NOMO-1 treated with DMSO at 0.1 percent for 48 hours (cell line): ENCODE results near the gene LCE3A.
"Not testable (repeated sequence)": the region's sequence is repeated elsewhere in the genome, so short reads cannot be mapped to it uniquely, and the experiment has no call there.

Experiments
- DNase-seq: peaks from one replicate; lab custom pipeline; 2025; ENCODE audit not compliant: unreplicated experiment; lab: John Stamatoyannopoulos, UW

LCE3A gene, protein sequence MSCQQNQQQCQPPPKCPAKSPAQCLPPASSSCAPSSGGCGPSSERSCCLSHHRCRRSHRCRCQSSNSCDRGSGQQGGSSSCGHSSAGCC

DNA sequence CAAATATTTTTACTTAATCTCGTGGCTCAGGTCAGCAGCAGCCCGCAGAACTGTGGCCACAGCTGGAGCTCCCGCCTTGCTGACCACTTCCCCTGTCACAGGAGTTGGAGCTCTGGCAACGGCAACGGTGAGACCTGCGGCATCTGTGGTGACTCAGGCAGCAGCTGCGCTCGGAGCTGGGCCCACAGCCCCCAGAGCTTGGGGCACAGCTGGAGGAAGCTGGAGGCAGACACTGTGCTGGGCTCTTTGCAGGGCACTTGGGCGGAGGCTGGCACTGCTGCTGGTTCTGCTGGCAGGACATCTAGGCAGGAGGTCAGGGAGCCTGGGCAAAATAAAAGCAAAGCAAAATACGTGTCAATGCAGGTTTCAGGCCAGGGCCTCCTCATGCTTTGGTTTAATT, at the start of gene LCE3A:
LCE3A (minus strand) TSS at position 301 of the 400 bp plus-strand sequence; CDS start at position 301, 0 bp downstream.
- DNase-seq, result peak; percentile 39

DNA sequence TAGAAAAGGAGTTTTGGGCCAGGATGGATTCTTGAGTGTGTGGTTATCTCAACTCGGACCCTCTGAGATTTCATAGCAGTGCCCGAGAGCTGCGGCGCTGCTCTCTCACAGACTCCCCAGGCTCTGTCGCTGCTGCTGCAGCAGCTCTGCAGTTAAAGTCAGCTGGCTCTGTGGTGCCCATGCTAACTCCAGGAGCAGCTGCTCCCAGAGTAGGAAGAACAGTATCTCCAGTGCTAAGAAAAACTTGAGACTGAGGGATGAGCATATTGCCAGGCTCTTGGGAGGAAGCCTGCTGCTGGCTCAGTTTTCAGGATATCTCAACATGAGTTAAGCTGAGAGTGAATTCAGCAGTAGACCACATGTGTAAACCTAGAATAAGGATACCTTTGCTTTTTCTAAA, 44.7 kb upstream of the LCE3A start:
- no peak for DNase-seq

DNA sequence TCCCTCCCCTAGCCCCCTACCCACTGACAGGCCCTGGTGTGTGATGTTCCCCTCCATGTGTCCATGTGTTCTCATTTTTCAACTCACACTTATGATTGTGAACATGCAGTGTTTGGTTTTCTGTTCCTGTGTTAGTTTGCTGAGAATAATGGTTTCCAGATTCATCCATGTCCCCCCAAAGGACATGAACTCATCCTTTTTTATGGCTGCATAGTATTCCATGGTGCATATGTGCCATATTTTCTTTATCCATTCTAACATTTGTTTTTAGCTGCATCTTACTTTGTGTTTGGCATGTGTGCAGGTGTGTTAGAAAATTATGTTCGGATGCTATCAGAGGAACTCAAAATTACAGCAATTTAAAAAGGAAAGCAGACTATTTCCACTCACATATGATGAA, 43.3 kb upstream of the LCE3A start:
- DNase-seq, result not testable (repeated sequence)

DNA sequence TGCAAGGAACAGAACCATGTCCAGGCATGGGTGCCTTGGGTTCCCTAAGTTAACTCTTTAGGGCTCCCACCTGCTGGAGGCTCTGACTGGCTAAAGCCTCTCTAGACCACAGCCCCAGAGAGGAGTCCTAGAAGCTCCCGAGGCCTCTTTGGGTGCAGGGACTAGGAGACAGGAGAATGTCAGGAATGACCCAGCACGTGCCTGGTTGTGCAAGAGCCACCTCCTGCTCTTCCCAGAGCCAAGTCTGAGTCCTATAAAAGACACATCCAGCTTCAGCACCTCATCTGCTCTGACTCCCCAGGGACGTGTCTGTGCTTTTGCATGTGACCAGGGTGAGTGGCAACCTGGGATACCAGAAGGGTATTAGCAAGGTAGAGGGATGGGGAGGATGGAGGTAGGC, 40.2 kb upstream of the LCE3A start, which contains the start of gene LCE2D:
LCE2D (plus strand) TSS at position 283 of the 400 bp plus-strand sequence. CDS start 726 bp downstream, outside the sequence.
- DNase-seq, result no peak

DNA sequence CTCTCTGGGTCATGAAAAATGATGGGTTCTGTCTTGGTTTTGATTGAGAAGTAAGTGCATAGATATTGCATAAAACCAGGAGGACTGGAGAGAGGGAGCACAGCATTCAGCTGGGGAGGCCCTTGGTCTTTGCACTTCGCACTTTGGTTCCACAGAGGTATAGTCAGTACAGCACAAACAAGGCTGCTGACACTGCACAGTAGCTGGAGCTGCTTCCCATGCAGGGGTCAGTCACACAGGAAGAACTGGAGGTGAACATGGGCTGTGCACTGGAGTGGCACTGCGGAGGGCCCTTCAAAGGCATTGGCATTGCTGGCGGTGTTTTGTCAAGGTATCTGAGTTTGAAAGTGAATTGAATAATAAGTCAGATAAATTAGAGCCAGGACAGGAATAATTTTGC, 35.7 kb upstream of the LCE3A start:
- no peak for DNase-seq

DNA sequence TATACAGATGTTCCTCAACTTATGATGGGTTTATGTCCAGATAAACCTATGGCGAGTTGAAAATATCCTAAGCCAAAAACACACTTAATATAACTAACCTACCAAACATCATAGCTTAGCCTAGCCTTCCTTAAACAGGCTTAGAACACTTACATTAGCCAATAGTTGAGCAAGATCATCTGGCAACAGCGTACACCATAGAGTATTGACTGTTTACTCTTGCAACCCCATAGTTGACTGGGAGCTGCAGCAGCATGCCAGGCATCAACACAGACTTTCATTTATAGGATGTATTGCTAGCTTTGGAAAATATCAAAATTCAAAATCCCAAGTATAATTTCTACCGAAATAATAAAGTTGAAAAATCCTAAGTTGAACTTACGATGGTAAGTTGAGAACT, 34.8 kb upstream of the LCE3A start:
- DNase-seq, result no peak

DNA sequence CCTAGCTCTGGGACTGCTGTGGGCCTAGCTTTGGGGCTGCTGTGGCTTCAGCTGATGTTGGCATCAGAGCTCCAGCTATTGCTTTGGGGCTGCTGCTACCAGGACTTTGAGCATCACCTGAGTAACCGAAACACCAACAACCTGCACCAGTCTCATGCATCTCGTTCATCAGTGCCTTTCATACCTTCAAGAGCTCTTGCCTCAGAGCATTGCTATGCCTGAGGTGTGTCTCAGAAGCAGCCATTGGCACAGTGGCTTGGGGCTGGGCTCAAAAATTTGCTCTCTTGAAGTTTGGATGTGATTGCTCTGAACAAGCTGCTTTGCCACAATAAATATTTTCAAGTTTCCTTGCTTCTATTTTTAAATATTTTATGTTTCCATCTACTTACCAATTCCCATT, 33.6 kb upstream of the LCE3A start:
- no peak for DNase-seq

DNA sequence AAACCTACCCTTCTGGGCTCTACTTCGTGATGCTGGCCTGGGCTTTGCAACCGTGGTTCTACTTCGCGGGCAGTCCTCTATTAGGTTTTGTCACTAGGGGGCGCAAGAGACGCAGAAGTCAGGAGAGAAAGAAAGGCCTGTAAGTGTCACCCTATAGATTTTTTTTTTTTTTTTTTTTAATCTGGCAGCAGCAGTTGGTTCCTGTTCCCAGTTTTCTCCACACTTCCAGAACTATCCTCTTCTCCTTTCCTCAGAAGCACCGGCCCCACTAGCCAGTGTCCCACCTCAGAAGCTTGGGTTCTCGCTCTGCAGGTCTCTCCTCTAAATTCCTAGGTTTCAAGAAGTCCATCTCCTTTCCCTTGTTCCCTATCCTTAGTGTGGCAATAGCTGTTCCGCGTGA, 31.2 kb upstream of the LCE3A start:
- peak; percentile 39 for DNase-seq

DNA sequence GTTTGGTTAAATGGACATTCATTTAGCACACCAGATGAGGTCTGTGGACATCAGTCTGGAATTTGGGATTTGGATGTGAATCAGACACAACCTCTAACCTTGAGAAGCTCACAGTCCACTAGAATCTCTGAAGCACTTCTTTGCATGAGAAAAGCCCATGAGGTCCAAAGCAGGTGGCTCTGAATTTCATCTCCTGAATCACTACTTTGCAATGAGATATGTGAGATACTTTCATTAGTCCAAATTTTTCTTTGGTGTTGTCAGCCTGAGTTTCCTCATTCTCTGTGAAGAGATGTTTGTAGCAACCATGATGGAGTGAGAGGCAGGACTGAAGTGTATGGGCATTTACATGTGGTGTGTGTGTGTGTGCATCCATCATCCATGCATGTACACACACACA, 23.8 kb upstream of the LCE3A start:
- DNase-seq, result no peak

DNA sequence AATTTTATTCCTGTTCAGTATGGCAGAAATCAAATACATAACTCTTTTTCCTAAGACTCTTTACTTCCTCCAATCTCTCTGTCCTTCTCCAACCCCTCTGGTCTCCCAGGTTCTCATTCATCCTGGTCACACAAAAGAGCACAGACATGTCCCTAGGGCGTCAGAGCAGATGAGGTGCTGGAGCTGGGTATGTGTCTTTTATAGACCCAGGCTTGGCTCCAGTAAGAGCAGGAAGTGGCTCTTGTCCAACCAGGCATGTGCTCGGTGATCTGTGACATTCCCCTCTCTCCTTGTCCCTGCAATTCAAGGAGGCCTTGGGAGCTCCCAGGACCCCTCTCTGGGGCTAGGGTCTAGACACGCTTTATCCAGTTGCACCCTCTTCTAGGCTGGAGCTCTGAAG, 22.2 kb upstream of the LCE3A start:
- DNase-seq, result no peak

DNA sequence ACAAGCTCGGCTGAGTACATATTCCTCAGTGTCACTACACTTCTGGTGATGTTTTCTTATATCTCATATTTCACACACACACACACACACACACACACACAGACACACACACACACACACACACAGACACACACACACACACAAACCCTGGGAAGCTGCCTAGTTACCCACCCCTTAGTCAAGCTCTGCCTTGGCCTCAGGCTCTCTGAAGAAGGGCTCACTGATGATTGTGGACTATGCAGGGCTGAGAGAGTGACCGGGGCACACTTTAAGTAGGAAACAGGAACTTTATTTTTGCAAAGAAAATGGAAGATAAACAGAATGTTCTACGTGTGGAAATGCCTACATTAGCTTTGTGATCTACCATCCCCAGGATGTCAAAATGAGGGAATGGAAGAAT, 21.0 kb upstream of the LCE3A start:
- DNase-seq, result no peak

DNA sequence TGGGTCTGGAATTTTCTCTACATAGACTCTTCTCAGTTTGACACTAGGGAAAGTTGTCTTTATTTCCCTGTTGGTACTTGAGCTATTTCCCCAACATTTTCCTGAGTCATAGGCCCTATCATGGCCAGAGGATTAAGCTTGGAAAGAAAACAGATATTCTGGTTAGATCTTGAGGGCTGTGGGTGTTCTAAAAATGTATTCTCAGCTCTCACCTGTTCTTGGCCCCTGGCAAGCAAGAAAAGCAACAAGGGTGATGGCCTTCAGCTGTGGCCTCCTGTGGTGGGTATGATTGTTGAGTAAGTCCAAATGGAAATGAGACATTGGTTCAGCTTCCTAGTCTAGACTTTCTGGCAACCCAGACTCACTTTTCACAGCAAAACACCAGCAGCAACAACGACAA, 17.4 kb upstream of the LCE3A start:
- no peak for DNase-seq

DNA sequence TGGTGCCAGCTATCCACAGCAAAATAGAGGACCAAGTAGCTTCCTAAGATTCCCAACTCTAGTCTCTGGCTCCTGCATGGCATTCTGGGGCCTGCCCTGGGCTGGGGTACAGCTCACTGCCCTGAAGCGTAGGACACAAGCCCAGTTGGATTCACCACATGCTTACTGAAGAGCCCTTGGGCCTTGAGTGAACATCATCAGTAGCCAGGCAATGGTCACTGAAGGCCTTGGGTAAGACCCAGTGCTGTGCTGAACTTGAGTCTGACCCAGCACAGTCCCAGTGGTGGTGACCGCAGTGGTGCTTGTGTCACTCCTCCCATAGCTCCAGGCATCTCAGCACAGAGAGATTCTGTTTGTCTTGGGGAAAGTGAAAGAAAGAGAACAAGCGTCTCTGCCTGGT, 7.7 kb upstream of the LCE3A start:
- DNase-seq, result no peak

DNA sequence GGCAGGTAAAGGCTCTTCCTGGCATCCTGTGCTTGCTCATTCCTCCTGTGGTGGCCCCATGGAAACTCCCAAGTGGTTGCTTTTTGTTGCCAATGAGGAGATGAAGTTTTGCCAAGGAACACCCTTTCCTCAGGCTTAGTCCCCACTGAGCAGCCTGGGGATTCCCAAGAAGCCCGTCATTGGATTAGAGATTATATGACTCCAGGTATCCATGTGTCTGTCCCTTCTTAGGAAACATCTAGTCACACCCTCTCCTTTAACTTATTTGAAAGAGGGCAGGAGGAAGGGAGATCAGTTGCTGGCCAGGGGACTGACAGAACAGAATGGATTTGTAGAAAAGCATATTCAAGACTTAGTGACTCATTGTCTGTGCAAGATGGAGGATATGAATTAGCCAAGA, 3.8 kb upstream of the LCE3A start:
- DNase-seq, result no peak

DNA sequence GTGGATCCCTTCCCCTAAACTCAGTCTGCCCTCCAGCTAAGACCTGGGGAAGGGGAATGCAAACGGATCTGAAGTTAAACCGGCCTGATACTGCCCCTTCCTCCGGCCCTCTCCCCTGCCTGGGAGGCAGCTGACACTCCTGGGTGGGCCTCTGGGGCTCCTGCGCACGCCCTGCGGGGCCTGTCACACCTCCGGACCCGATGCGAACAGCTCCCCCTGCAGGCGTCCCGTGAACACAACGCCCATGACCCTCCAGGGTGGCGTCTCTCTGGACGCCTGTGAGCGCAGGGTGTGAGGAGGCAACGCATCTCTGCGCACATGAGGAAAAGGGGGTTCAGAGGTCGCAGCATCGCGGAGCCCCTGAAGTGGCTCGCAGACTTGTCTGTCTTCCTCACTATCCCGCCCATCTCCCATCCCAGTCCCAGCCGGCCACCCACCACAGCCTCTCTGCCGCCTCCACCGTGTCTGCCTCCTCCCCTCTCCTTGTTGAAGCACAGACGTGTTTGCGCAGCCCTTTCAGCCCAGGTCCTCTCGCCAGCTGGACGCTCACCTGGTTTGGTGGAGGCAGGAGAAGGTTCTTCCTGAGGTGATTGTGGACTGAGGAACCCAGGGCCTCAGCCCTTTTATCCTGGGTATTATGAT, 421 bp upstream of the LCE3A start:
- DNase-seq, result no peak

DNA sequence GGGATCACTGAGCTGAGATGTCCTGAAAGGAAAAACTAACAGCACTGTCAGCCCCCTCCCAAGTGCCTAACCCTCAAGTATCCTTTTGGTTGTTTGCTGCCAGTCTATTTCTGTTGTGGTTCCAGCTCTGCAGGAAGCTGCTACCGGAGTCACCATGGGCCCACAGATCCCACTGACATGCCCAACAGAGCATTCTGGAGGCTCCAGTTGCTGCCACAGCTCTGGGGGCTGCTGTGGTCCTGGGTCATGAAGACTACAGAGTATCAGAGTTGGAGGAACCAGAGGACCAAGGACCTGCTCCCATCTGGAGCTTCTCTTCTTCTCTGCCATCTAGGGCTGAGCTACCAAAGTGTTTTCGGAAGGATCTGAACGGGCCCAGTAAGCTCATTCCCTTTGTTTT, 910 bp downstream of the LCE3A start:
- DNase-seq, result no peak

DNA sequence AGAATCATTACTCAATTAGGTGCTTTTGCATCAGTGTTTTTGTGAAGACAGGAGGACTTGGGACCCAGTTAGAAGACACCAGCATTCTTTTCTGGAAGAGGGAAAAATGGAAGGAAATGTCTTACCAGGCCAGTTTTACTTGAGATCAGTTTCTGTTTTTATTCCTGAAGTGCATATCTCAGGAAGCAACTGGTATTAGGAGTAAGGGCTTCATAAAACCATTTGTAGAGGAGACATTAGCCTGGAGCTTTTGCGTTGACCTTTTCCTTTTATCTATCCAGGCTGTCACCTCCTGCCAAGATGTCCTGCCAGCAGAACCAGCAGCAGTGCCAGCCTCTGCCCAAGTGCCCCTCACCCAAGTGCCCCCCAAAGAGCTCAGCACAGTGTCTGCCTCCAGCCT, 9.4 kb downstream of the LCE3A start, which contains the start of gene LCE3B:
LCE3B (plus strand) TSS at position 301 of the 400 bp plus-strand sequence; CDS start at position 301, 0 bp downstream.
- no peak for DNase-seq

DNA sequence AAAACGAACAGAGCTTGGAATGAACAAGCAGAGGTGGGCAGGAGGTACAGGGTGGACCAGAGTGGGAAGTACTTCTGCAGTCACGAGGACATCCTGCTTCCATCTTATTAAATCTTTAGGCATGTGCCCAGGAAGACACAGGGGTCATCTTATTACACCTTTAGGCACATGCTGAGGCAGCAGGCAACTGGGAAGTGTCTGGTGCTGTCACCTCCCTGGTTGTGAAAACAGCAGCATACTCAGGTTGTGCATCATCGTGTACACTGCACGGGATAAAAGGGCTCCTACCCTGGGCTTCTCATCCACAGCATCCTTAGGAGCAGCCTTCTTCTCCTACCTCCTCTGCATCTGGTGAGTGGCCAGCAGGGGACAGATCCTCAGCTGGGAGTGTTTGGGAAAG, 23.0 kb downstream of the LCE3A start, which contains the start of gene LCE3C:
LCE3C (plus strand) TSS at position 301 of the 400 bp plus-strand sequence. CDS start 498 bp downstream, outside the sequence.
- no peak for DNase-seq

DNA sequence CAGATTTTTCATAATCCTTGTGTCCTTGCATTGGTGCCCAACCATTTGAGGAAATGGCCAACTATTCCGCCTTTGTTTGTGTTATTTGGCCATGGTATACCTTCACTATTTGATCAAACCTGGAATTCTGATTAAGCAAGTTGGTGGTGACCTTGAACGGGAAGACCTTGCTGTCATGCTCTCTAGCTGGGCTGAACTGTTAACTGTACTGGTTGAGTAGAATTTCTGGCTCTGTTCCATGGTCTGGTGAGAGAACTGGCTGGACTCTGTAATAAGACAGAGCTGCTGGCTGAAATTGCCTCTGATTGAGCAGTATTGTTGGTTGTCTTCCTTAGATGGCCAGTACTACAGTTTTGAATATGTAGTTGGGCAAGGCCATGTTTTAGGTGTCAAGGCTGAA, 25.9 kb downstream of the LCE3A start:
- DNase-seq, result no peak

DNA sequence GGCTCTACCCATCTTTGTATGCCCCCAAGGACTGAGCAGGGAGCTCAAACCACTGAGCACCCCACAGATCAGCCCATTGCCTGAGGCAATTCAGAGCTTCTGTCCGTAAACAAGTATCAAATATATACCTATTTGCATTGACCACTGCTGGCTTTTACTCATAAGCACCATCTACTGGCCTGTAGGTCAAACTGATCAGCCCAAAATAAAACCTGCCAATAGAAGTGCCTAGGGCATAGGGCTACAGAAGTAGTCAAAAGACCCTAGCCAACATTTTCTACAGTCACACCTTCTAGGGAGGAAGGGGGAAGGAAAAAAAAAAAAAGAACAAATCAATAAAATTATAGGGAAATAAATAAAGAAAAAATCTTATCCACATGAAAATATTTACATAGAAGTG, 37.3 kb downstream of the LCE3A start:
- no peak for DNase-seq

DNA sequence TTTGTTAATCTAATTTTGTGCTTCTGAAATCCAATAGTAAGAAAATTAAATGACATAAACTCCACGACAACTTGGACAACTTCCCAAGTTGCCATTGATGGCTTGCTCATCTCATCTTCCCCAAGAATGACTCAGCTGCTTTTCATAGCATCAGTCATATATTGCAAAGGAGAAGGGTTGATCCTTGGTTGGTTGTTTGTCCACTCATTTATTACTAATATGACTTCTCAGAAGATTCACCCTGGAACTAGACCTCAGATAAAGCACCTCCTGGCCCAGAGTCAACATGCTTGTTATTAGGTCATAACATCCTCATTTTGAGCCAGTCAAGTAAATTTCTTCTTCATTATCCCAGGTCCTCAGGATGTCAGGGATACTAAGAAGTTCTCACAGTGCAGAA, 40.3 kb downstream of the LCE3A start:
- no peak for DNase-seq

DNA sequence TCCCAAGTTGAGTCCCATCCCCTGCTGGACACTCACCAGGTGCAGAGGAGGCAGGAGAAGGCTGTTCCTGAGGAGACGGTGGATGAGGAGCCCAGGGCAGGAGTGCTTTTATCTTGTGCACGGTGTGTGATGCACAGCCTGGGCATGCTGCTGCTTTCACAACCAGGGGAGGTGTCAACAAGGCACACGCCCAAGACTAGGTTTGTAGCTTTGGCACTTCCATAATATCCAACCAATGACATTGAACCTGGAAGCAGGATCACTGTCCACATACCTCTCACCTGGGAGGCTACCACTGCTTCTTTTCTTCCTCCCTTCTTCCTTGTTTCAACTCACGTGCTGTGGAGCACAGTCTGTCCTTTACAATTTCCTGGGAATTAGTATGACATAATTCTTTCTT, 42.5 kb downstream of the LCE3A start, which contains the start of gene LCE3D:
LCE3D (minus strand) TSS at position 84 of the 400 bp plus-strand sequence. CDS start 580 bp downstream, outside the sequence.
- DNase-seq, result no peak

DNA sequence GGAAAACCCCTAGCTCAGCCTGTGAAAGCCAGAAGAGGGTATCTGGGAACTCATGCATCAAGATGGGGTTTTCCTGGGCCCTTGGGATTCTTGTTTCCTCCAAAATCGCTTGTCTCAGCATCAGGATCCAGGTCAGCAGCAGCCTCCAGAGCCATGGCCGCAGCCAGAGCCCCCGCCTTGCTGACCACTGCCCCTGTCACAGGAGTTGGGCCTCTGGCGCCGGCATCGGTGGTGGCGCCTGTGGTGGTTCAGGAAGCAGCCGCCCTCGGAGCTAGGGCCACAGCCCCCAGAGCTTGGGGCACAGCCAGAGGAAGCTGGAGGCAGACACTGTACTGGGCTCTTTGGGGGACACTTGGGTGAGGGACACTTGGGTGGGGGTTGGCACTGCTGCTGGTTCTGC, 43.4 kb downstream of the LCE3A start:
- not testable (repeated sequence) for DNase-seq
